ENCODE results near the gene SPI1.
"Not testable (repeated sequence)": the region's sequence is repeated elsewhere in the genome, so short reads cannot be mapped to it uniquely, and the experiment has no call there.

Gene SPI1

GRCh38 chr11:47336595-47336994 lies 41.8 kb downstream of the SPI1 start:
- H3K4me3 ChIP-seq, result no peak overlapping the region
- H3K27me3 ChIP-seq, result no peaks in the 10 kb centered on the region
- intact Hi-C loops (cut with DNase I; ENCODE audit: low total_unique reads), result no loop called here
- H3K4me1 ChIP-seq, result no peaks in the 10 kb centered on the region
- no peak for DNase-seq
- H3K9me3 ChIP-seq, result no peaks in the 10 kb centered on the region
- no peak for TF ChIP-seq CTCF (IDR thresholded peaks at IDR 0.05)
- no peaks in the 10 kb centered on the region for H3K36me3 ChIP-seq
- no peak overlapping the region for H3K27ac ChIP-seq

- DNase-seq, result no peak
- Histone ChIP-seq H3K4me3 (no peak overlapping the region), H3K27me3 (no peaks in the 10 kb centered on the region), H3K9me3 (no peaks in the 10 kb centered on the region), H3K27ac (no peak overlapping the region), H3K4me1 (no peaks in the 10 kb centered on the region), H3K36me3 (no peaks in the 10 kb centered on the region)
- TF ChIP-seq CTCF (IDR thresholded peaks at IDR 0.05), result no peak
- intact Hi-C loops (cut with DNase I; ENCODE audit: low total_unique reads), result no loop called here
Observed at GRCh38 chr11:47335733-47336132, 42.6 kb downstream of the SPI1 start.

- H3K9me3 ChIP-seq; H3K4me1 ChIP-seq; DNase-seq; H3K27me3 ChIP-seq; H3K36me3 ChIP-seq; H3K27ac ChIP-seq; intact Hi-C loops (cut with DNase I; ENCODE audit: low total_unique reads); H3K4me3 ChIP-seq: not testable (repeated sequence)
Observed at GRCh38 chr11:47334699-47335411, 43.5 kb downstream of the SPI1 start.

GRCh38 chr11:47333886-47334443 lies 44.4 kb downstream of the SPI1 start:
- H3K4me3 ChIP-seq, result no peak overlapping the region
- no peaks in the 10 kb centered on the region for H3K27me3 ChIP-seq
- no peak for DNase-seq
- no peaks in the 10 kb centered on the region for H3K9me3 ChIP-seq
- no peak overlapping the region for H3K27ac ChIP-seq
- no peak for TF ChIP-seq CTCF (IDR thresholded peaks at IDR 0.05)
- peaks cover 0 to 6% (median 0%) of the 10 kb centered on the region in 4 donors for H3K4me1 ChIP-seq
- peaks cover 0 to 5% (median 0%) of the 10 kb centered on the region in 3 donors for H3K36me3 ChIP-seq
- intact Hi-C loops (cut with DNase I; ENCODE audit: low total_unique reads), result no loop called here

GRCh38 chr11:47333526-47333845 lies 44.9 kb downstream of the SPI1 start:
- no peaks in the 10 kb centered on the region for H3K9me3 ChIP-seq
- no peaks in the 10 kb centered on the region for H3K27me3 ChIP-seq
- intact Hi-C loops (cut with DNase I; ENCODE audit: low total_unique reads), result no loop called here
- H3K4me3 ChIP-seq, result no peak overlapping the region
- peaks cover 0 to 5% (median 0%) of the 10 kb centered on the region in 3 donors for H3K36me3 ChIP-seq
- no peak for DNase-seq
- peaks cover 0 to 6% (median 0%) of the 10 kb centered on the region in 4 donors for H3K4me1 ChIP-seq
- H3K27ac ChIP-seq, result no peak overlapping the region
- no peak for TF ChIP-seq CTCF (IDR thresholded peaks at IDR 0.05)

- Histone ChIP-seq H3K4me3 (no peak overlapping the region), H3K27me3 (no peaks in the 10 kb centered on the region), H3K27ac (no peak overlapping the region), H3K36me3 (peaks cover 0 to 5% (median 0%) of the 10 kb centered on the region in 3 donors), H3K9me3 (no peaks in the 10 kb centered on the region), H3K4me1 (peaks cover 0 to 6% (median 0%) of the 10 kb centered on the region in 4 donors)
- no peak for TF ChIP-seq CTCF (IDR thresholded peaks at IDR 0.05)
- intact Hi-C loops (cut with DNase I; ENCODE audit: low total_unique reads), result no loop called here
- DNase-seq, result no peak
Observed at GRCh38 chr11:47332791-47333525, 45.4 kb downstream of the SPI1 start.

All from tibial artery (tissue), 4 donors.